Ovary (tissue), 3 donors: Measurements from ENCODE around the gene NXF1.

Source experiments
- CTCF ChIP-seq, 3 donors: fragments of 450-650 bp in 2 of 3; fragments of 200-600 bp in 1 of 3; IDR thresholded peaks; one replicate each; pipeline versions ENCODE4 v1.5.1 to v1.8.0; 2016 to 2022; ENCODE audit warnings: antibody characterized with exemption in 3 of 3, mild to moderate bottlenecking in 1 of 3
- EP300 ChIP-seq: sonication (generic); formaldehyde crosslinking; IDR thresholded peaks from one replicate; pipeline ENCODE4 v1.6.1; 2017; ENCODE audit warnings: antibody characterized with exemption
- POLR2A ChIP-seq: fragments of 450-650 bp; IDR thresholded peaks from one replicate; pipeline ENCODE4 v1.6.1; 2017; ENCODE audit warnings: antibody characterized with exemption, mild to moderate bottlenecking, moderate library complexity
- donor health status: DM: no; HTN: no; CAD: no.

- TF ChIP-seq CTCF (IDR thresholded peaks at IDR 0.05), result no peak
- no peak for TF ChIP-seq POLR2A
- no peak for TF ChIP-seq EP300
Measured at GRCh38 chr11:62782753-62783152, 22.5 kb downstream of the NXF1 start.
